Kidney (tissue), 14 donors: ENCODE results near the gene CMIP. TPM values are rescaled to one million over a fixed set of nuclear protein-coding genes. Genes with fewer than 3 reads are reported as not detected.

ENCODE experiments used
- DNase-seq, 5 donors: peaks; one replicate each; pipeline ENCODE4 v3.0.0-alpha.2; 2013 to 2020
- FAIRE-seq: peaks from 2 replicates; lab custom pipeline; 2012; peaks lifted over from hg19 to GRCh38; lab: Jason Lieb, UNC
- H3K27ac ChIP-seq, 2 donors: one replicate each; pipeline ENCODE4 v1.7.0; 2013; ENCODE audit warnings: low read depth in 2 of 2, low read length in 2 of 2, inconsistent platforms in 1 of 2
- H3K27me3 ChIP-seq: one replicate; pipeline ENCODE4 v1.7.1; 2013; ENCODE audit warnings: low read length, inconsistent platforms; ENCODE audit not compliant: control insufficient read depth, insufficient read depth
- H3K36me3 ChIP-seq, 3 donors: one replicate each; pipeline versions ENCODE4 v1.7.0 to v1.7.1; 2013; ENCODE audit warnings: low read length in 3 of 3, control low read depth in 1 of 3, inconsistent platforms in 1 of 3; ENCODE audit not compliant: insufficient read depth in 3 of 3, control insufficient read depth in 2 of 3
- H3K4me1 ChIP-seq, 3 donors: one replicate each; pipeline versions ENCODE4 v1.7.0 to v1.7.1; 2013; ENCODE audit warnings: low read length in 3 of 3, inconsistent platforms in 1 of 3, low read depth in 1 of 3; ENCODE audit not compliant: control insufficient read depth in 2 of 3, insufficient read depth in 2 of 3
- H3K4me3 ChIP-seq, 3 donors: one replicate each; pipeline versions ENCODE4 v1.7.0 to v1.8.1; 2013; ENCODE audit warnings: low read length in 3 of 3, control low read depth in 1 of 3, inconsistent platforms in 1 of 3
- H3K9ac ChIP-seq, 3 donors: one replicate each; pipeline versions ENCODE4 v1.7.0 to v1.7.1; 2013; ENCODE audit warnings: low read length in 3 of 3, control low read depth in 1 of 3, inconsistent platforms in 1 of 3
- H3K9me3 ChIP-seq, 3 donors: one replicate each; pipeline versions ENCODE4 v1.7.0 to v1.7.1; 2013; ENCODE audit warnings: low read length in 3 of 3, control low read depth in 1 of 3, inconsistent platforms in 1 of 3; ENCODE audit not compliant: control insufficient read depth in 2 of 3, insufficient read depth in 1 of 3
- CTCF ChIP-seq: IDR thresholded peaks from 3 replicates; pipeline ENCODE4 v1.5.1; 2012; ENCODE audit warnings: mild to moderate bottlenecking, moderate library complexity, borderline replicate concordance; ENCODE audit not compliant: insufficient read depth; ENCODE audit errors: extremely low read depth
- intact Hi-C: fragments of 100-400 bp; cut with DNase I; formaldehyde crosslinking; loops from one replicate; pipeline ENCODE4 v1.11.1; 2022
- polyA plus RNA-seq: library from polyadenylated mRNA; stranded (reverse); fragments of 350-450 nt; fragmentation: Illumina TruSeq; extraction: RNeasy Lipid Tissue Mini Kit (QIAGEN cat#74804); gene quantifications from one replicate; pipeline ENCODE4 v1.2.3, GENCODE V29; 2014; ENCODE audit warnings: low read depth, low replicate concordance; ENCODE audit not compliant: insufficient read depth
- total RNA-seq: library from RNA; stranded (reverse); fragmentation: NEBNext Ultra II Directional; extraction: Animal tissue kit (Norgen Biotek cat#: 25700); gene quantifications from one replicate; pipeline ENCODE4 v1.2.1, GENCODE V29; 2021
- donor health status: control.
- donor health status: control.
- donor health status: control.
- donor health status: control.
- donor health status: control.
- donor health status: DM: yes; HTN: yes; CAD: no.
- donor health status: Normal renal cell carcinoma (clear cell type).

The CMIP gene
- total and polyA plus RNA-seq, 2 donors from 2014 or later, result 16.6 to 65.7 TPM

DNA sequence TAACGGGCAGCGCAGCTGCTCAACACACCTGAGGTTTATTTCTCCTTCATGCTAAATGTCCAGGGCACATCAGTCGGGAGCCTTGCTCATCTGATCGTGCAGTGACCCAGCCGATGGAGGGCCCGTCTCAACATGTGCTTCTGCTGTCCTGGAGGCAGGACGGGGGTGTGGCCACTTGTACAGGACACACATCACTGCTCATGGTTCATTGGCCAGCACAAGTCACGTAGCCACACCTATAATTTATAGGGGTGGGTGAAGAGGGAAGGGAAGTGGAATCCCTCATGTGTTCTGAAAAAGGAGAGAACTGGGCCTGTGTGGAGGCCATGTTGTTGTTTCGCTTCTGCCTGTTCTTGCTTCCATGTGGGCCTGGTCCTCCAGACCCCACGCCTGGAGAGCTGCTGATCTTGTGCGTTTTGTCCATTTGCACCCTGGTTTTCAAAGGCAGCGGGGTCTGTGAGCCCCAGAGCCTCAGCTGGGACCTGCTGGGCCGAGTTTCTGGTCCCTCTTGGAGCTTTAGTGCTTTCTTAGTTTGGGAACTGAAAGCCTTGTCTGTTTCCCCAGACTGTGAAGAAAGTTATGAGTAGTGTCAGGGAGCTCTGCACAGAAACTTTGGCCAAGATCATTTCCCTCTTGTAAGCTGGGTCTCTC is 60.5 kb downstream of the CMIP start:
- intact Hi-C loops, result no loop called here
- TF ChIP-seq CTCF, result no peak
- FAIRE-seq (no peak), DNase-seq (peak in 3 of 5 donors; percentile 66 to 78 (median 68))
- Histone ChIP-seq H3K36me3 (no peaks in the 10 kb centered on the region), H3K4me3 (no peak overlapping the region), H3K27me3 (no peaks in the 10 kb centered on the region), H3K9me3 (no peaks in the 10 kb centered on the region), H3K27ac (peak overlapping the region in 1 of 2 donors; percentile 55), H3K4me1 (peaks cover 0 to 10% (median 9%) of the 10 kb centered on the region in 3 donors), H3K9ac (no peak overlapping the region)

- no peaks in the 10 kb centered on the region for H3K36me3 ChIP-seq
- DNase-seq, result no peak
- no peak for FAIRE-seq
- H3K9me3 ChIP-seq, result no peaks in the 10 kb centered on the region
- TF ChIP-seq CTCF, result no peak
- H3K27me3 ChIP-seq, result no peaks in the 10 kb centered on the region
- H3K4me1 ChIP-seq, result peaks cover 0 to 24% (median 19%) of the 10 kb centered on the region in 3 donors
- H3K4me3 ChIP-seq, result no peak overlapping the region
- H3K9ac ChIP-seq, result no peak overlapping the region
- intact Hi-C loops, result no loop called here
- no peak overlapping the region for H3K27ac ChIP-seq
Observed at GRCh38 chr16:81509404-81509803, 64.8 kb downstream of the CMIP start.

DNA sequence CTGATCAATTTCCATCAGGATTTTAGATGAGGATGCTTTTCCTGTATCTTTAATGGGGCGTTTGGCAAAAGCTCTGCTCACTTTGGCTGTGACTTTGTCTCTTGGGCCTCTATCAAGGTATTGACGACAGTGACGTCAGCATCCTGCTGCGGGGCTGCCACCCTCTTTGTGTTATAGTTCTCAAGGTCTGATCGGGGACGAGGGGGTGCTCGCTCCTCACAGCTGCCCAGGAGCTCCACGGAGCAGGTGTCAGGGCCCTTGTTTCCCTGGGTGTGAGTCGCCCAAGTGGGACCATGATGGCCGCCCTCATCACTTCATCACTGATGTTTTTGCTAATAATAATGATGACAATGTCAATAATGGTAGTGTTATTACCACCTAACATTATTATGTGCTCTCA is 65.4 kb downstream of the CMIP start:
- intact Hi-C loops, result no loop called here
- no peak for TF ChIP-seq CTCF
- no peaks in the 10 kb centered on the region for H3K27me3 ChIP-seq

More for the DNA sequence above, 65.4 kb downstream of the CMIP start:
- FAIRE-seq (no peak), DNase-seq (no peak)
- no peaks in the 10 kb centered on the region for H3K9me3 ChIP-seq
- H3K4me1 ChIP-seq, result peaks cover 0 to 24% (median 21%) of the 10 kb centered on the region in 3 donors
- H3K4me3 ChIP-seq, result no peak overlapping the region
- H3K27ac ChIP-seq, result no peak overlapping the region
- no peaks in the 10 kb centered on the region for H3K36me3 ChIP-seq
- H3K9ac ChIP-seq, result no peak overlapping the region
